GM23338 (cell line): ENCODE measurements around the gene ACTL6B. TPM values are rescaled to one million over a fixed set of nuclear protein-coding genes. Genes with fewer than 3 reads are reported as not detected.

Experiments used
- ATAC-seq: fragments of 200-7000 bp; cut with Tn5 transposase; 3 replicates; pipeline ENCODE4 v1.9.1; 2020
- DNase-seq: peaks from one replicate; pipeline ENCODE4 v3.0.0-alpha.2; 2015; ENCODE audit warnings: low spot score
- H2AFZ ChIP-seq: fragments of 200-600 bp; sonication (generic); 2 replicates; pipeline ENCODE4 v1.8.0; 2016; ENCODE audit warnings: antibody characterized with exemption, mild to moderate bottlenecking, moderate library complexity
- H3F3A ChIP-seq: fragments of 200-600 bp; sonication (generic); replicated peaks from 2 replicates; pipeline ENCODE4 v1.8.0; 2017; ENCODE audit warnings: antibody characterized with exemption, mixed run types, low read depth
- H3K27ac ChIP-seq: fragments of 200-600 bp; sonication (generic); 2 replicates; pipeline ENCODE4 v1.6.1; 2016; ENCODE audit warnings: low read depth
- H3K27me3 ChIP-seq: fragments of 200-600 bp; sonication (generic); 2 replicates; pipeline ENCODE4 v1.8.0; 2016; ENCODE audit warnings: mild to moderate bottlenecking, mixed run types, moderate library complexity; ENCODE audit not compliant: insufficient read depth
- H3K36me3 ChIP-seq: fragments of 200-600 bp; sonication (generic); 2 replicates; pipeline ENCODE4 v1.8.0; 2016; ENCODE audit warnings: mild to moderate bottlenecking; ENCODE audit not compliant: insufficient read depth
- H3K4me1 ChIP-seq: fragments of 200-600 bp; sonication (generic); 2 replicates; pipeline ENCODE4 v1.8.0; 2016; ENCODE audit warnings: mild to moderate bottlenecking, moderate library complexity; ENCODE audit not compliant: insufficient read depth
- H3K4me2 ChIP-seq: fragments of 200-600 bp; sonication (generic); 2 replicates; pipeline ENCODE4 v1.7.1; 2017; ENCODE audit warnings: mixed run types
- H3K4me3 ChIP-seq: fragments of 200-600 bp; sonication (generic); 2 replicates; pipeline ENCODE4 v1.6.1; 2016; ENCODE audit warnings: mixed run types
- H3K79me2 ChIP-seq: fragments of 200-600 bp; sonication (generic); replicated peaks from 2 replicates; pipeline ENCODE4 v1.8.0; 2017; ENCODE audit warnings: mild to moderate bottlenecking; ENCODE audit not compliant: insufficient read depth
- H3K9me2 ChIP-seq: fragments of 200-600 bp; sonication (generic); 2 replicates; pipeline ENCODE4 v1.8.0; 2017; ENCODE audit not compliant: insufficient read depth
- H4K20me1 ChIP-seq: fragments of 200-600 bp; sonication (generic); replicated peaks from 2 replicates; pipeline ENCODE4 v1.8.0; 2017; ENCODE audit warnings: mild to moderate bottlenecking; ENCODE audit not compliant: insufficient read depth
- H3K27ac Mint-ChIP-seq: 2 replicates; pipeline ENCODE4 v1.8.0; 2020; ENCODE audit warnings: inconsistent platforms, mild to moderate bottlenecking, moderate library complexity, mixed read lengths
- H3K27me3 Mint-ChIP-seq: 3 replicates; pipeline ENCODE4 v1.8.0; 2022; ENCODE audit warnings: low read depth, mild to moderate bottlenecking, moderate library complexity, mixed read lengths, inconsistent platforms; ENCODE audit not compliant: insufficient read depth, poor library complexity
- H3K36me3 Mint-ChIP-seq: 3 replicates; pipeline ENCODE4 v1.8.0; 2021; ENCODE audit warnings: low read depth, mild to moderate bottlenecking, inconsistent platforms, moderate library complexity, mixed read lengths
- H3K4me1 Mint-ChIP-seq: 3 replicates; pipeline ENCODE4 v1.8.0; 2020; ENCODE audit warnings: mild to moderate bottlenecking, inconsistent platforms, mixed read lengths
- H3K4me3 Mint-ChIP-seq: 3 replicates; pipeline ENCODE4 v1.8.0; 2021; ENCODE audit warnings: moderate library complexity, mild to moderate bottlenecking, inconsistent platforms, mixed read lengths
- H3K9me3 Mint-ChIP-seq: 3 replicates; pipeline ENCODE4 v1.8.0; 2020; ENCODE audit warnings: moderate library complexity, mild to moderate bottlenecking, inconsistent platforms, mixed read lengths
- CREB1 ChIP-seq: fragments of 250-450 bp; sonication (Bioruptor Pico); IDR thresholded peaks from 2 replicates; pipeline ENCODE4 v1.5.0; 2020; ENCODE audit warnings: low read depth, mild to moderate bottlenecking, moderate library complexity
- CTCF ChIP-seq, 2 experiments: fragments of 200-600 bp in 1 of 2; sonication (generic) in 1 of 2; conservative IDR thresholded peaks; 2 replicates each; pipeline versions ENCODE4 v1.5.1 to v1.6.1; 2016 to 2017; ENCODE audit warnings: antibody characterized with exemption in 2 of 2, low read depth in 2 of 2, mild to moderate bottlenecking in 2 of 2, moderate library complexity in 1 of 2
- ETS1 ChIP-seq: IDR thresholded peaks from 2 replicates; pipeline ENCODE4 v1.6.1; 2016; ENCODE audit warnings: antibody characterized with exemption
- EZH2 ChIP-seq: fragments of 200-600 bp; sonication (generic); IDR thresholded peaks from one replicate; pipeline ENCODE4 v1.8.0; 2017; ENCODE audit warnings: antibody characterized with exemption, mild to moderate bottlenecking, low read depth; ENCODE audit not compliant: unreplicated experiment
- EZH2phosphoT487 ChIP-seq: fragments of 200-600 bp; sonication (generic); IDR thresholded peaks from one replicate; pipeline ENCODE4 v1.8.1; 2018; ENCODE audit warnings: antibody characterized with exemption; ENCODE audit not compliant: unreplicated experiment
- JUNB ChIP-seq: IDR thresholded peaks from one replicate; pipeline ENCODE4 v1.6.1; 2016; ENCODE audit warnings: antibody characterized with exemption; ENCODE audit not compliant: unreplicated experiment
- NANOG ChIP-seq: IDR thresholded peaks from 2 replicates; pipeline ENCODE4 v1.6.1; 2016; ENCODE audit warnings: antibody characterized with exemption, borderline replicate concordance
- POLR2AphosphoS5 ChIP-seq: IDR thresholded peaks from 2 replicates; pipeline ENCODE4 v1.6.1; 2016; ENCODE audit warnings: antibody characterized with exemption, low read depth
- REST ChIP-seq: IDR thresholded peaks from one replicate; pipeline ENCODE4 v1.6.1; 2018; ENCODE audit warnings: antibody characterized with exemption; ENCODE audit not compliant: unreplicated experiment
- STAT1 ChIP-seq: IDR thresholded peaks from one replicate; pipeline ENCODE4 v1.6.1; 2016; ENCODE audit warnings: antibody characterized with exemption; ENCODE audit not compliant: unreplicated experiment
- ZNF114 ChIP-seq: fragments of 250-450 bp; sonication (Bioruptor Pico); IDR thresholded peaks from 2 replicates; pipeline ENCODE4 v1.5.0; 2020; ENCODE audit warnings: mild to moderate bottlenecking, moderate library complexity
- ZNF331 ChIP-seq: fragments of 250-450 bp; sonication (Bioruptor Pico); IDR thresholded peaks from 2 replicates; pipeline ENCODE4 v1.5.0; 2020; ENCODE audit warnings: low read depth, mild to moderate bottlenecking, moderate library complexity
- polyA plus RNA-seq: library from polyadenylated mRNA; unstranded; fragments of >200 nt; fragmentation: Nextera tagmentation; extraction: Ambion mirVana; gene quantifications from 2 replicates; pipeline ENCODE4 v1.2.1, GENCODE V29; 2016
- total RNA-seq: library from RNA; depleted of rRNA; stranded (reverse); fragments of >200 nt; shearing (Covaris generic); gene quantifications from 2 replicates; pipeline ENCODE4 v1.2.3, GENCODE V29; 2014

Gene ACTL6B
- total and polyA plus RNA-seq, 2 experiments from 2014 or later, result 0.69 to 2.5 TPM

- no peak for TF ChIP-seq CTCF (conservative IDR thresholded peaks at IDR 0.05; ENCODE audit: low read depth in 2 of 2)
- TF ChIP-seq EZH2, result no peak
- TF ChIP-seq EZH2phosphoT487, result no peak
- TF ChIP-seq NANOG, result no peak
- no peak for TF ChIP-seq CREB1 (CRISPR knock-in tag)
- no peak for TF ChIP-seq POLR2AphosphoS5
- no peak for TF ChIP-seq ZNF331 (CRISPR knock-in tag)
- no peak for TF ChIP-seq ETS1
- TF ChIP-seq REST, result no peak
- no peak for TF ChIP-seq STAT1
- no peak for TF ChIP-seq JUNB
- no peak for TF ChIP-seq ZNF114 (CRISPR knock-in tag)
Measured at GRCh38 chr7:100699018-100699417, 42.8 kb upstream of the ACTL6B start (continued).

- ATAC-seq (no peak), DNase-seq (no peak)
- Histone ChIP-seq H4K20me1 (peaks cover 12% of the 10 kb centered on the region), H2AFZ (no peak overlapping the region), H3K4me1 (peaks cover 16% of the 10 kb centered on the region), H3K27me3 (no peaks in the 10 kb centered on the region), H3K27ac (peak overlapping the region; percentile 92), H3K9me2 (no peaks in the 10 kb centered on the region), H3K4me2 (peak overlapping the region; percentile 19; the same call in 1 of the 2 replicates), H3K36me3 (no peaks in the 10 kb centered on the region), H3K79me2 (peaks cover 45% of the 10 kb centered on the region), H3F3A (peaks cover 23% of the 10 kb centered on the region), H3K4me3 (peak overlapping the region; percentile 18; the same call in 1 of the 2 replicates)
- TF ChIP-seq EZH2phosphoT487 (no peak), STAT1 (no peak), POLR2AphosphoS5 (no peak)
- peaks cover 8% of the 10 kb centered on the region; the same call in 2 of the 3 replicates for H3K9me3 Mint-ChIP-seq
- peaks cover 30% of the 10 kb centered on the region for H3K4me1 Mint-ChIP-seq
- H3K27me3 Mint-ChIP-seq, result peaks cover 21% of the 10 kb centered on the region
- H3K4me3 Mint-ChIP-seq, result peak overlapping the region; percentile 70
- peak overlapping the region; percentile 99 for H3K27ac Mint-ChIP-seq
- H3K36me3 Mint-ChIP-seq, result peaks cover 12% of the 10 kb centered on the region
Measured at GRCh38 chr7:100696123-100696521, 39.9 kb upstream of the ACTL6B start.
